HG03432 (cell line): ENCODE data around the gene OR5W2.
A peak's percentile ranks its signal among the peaks of the same experiment; 100 is the strongest.
"Not testable (repeated sequence)": the region's sequence is repeated elsewhere in the genome, so short reads cannot be mapped to it uniquely, and the experiment has no call there.

Experiments used
- ATAC-seq: cut with Tn5 transposase; IDR thresholded peaks from one replicate; pipeline ENCODE4 v1.9.1; 2021; ENCODE audit warnings: mild to moderate bottlenecking, moderate library complexity; ENCODE audit not compliant: unreplicated experiment

OR5W2 gene

DNA sequence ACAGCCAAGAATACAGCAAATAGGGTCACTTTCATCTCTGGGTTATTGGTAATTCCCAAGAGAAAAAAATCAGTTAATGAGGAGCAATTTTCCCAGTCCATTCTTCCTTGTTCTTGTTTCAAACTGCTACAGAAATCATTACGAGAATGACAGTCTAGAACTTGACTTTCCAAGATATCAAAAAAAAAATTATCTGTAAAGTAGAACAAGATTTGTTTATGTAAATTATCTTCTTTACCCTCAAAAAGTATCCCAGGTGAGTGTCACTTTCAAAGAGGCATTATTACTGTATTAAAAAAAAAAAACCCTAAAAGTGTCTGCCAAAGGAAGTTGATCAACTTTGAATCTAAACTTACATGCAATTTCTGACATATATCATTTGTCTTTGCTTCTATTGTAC is at the start of gene OR5W2:
Gene OR5W2 (minus strand): TSS at position 101 of the 400 bp plus-strand sequence. CDS start 0 bp downstream, at position 101.
- ATAC-seq, result no peak

DNA sequence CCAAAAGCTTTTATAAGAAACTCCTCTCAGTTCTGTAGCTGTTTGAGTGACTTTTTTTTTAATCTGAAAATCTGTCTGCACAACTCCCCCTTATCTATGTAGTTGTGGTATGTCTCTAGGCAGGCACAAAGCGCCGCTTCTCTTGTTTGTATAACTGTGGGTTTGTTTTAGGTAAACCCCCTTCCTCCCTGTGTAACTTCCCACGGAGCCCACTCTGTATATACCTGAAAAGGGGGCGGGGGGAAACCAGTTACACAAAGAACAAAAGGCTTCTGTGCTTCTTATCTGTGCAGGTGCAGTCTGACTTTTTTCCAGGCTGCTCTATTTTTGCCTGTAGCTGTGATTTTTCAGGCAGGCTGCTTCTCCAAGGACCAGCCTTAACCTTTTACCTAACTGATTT is 42.1 kb upstream of the OR5W2 start:
- ATAC-seq, result no peak

DNA sequence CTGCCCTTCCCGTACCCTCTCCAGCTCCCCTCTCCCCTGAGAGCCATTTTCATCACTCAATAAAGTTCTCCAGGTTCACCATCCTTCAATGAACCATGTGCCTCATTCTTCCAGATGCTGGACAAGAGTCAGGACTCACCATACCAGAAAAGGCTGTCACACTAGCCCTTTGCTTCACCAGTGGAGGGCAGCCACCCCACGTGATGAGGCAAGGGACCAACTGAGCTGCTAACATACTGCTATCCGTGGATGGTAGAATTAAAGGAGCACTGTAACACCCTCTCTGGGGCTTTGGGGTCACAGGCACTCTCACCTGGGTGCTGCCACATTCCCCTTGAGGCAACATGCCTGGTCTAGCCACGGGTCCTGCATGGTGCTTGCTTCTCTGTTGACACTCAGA is 34.9 kb upstream of the OR5W2 start:
- ATAC-seq, result no peak

DNA sequence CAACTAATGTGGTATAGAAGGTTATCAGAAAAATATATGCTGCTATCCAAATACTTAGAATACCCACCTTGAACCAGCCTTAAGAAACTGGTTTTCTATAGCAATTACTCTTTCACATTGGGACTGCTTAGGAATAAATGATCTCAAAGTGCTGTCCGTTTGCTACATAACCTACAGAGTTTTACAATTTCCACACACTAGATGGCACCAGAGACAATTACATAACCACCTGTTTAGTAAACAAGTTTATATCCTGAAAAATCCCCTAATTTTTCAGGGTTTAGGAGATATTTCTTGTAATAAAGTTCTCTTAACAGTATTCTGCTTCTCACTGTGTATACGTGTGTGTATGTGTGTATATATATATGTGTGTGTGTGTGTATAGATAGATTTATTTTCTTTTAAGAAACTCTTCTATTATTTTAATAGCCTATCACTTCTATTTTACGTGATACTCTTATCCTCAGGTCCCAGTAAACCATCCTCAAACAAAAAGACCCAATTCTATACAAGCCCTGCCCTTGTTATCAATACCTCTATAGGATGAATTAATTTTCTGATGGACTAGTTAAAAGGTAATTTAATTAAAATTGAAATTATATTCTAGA is 28.5 kb upstream of the OR5W2 start:
- ATAC-seq, result peak; percentile 67

DNA sequence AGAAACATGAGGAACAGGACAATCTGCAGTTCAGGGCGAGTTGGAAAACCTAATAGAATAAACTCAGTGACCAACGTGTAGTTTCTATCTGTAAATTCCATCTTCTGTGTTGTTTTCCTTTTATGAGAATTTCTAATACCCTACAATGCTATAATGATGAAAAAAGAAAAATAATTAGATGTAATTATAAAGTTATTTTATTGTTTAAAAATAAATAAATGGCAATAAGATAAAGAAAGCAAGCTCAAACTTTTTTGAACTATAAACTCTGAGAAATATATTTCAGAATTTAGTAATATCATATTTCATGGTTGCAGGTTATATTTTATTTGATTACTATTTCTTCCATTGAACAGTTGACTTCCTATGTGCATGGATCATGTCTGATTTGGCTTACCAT is 21.9 kb upstream of the OR5W2 start, which contains the start of gene OR5I1:
Gene OR5I1 (minus strand): TSS at position 101 of the 400 bp plus-strand sequence. CDS start 0 bp downstream, at position 101.
- ATAC-seq, result no peak

DNA sequence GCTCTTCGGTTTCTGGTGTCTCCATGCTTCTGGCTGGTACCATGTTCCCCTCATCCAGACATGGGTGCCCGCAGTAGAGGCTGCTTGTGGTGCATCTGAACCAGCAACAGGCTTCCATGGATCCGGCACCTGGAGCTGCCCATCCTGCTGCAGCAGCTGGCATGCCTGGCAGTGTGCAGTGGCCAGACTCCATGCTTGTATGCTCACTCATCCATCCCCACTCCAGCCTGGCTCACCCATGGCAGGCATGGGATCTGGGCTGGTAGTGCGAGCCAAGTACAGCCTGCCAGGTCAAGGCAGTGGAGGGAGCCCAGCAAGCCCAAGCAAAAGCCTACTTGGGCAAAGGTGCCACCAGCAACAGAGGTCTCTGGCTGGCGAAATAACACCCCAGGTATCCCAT is 6.2 kb upstream of the OR5W2 start:
- no peak for ATAC-seq

DNA sequence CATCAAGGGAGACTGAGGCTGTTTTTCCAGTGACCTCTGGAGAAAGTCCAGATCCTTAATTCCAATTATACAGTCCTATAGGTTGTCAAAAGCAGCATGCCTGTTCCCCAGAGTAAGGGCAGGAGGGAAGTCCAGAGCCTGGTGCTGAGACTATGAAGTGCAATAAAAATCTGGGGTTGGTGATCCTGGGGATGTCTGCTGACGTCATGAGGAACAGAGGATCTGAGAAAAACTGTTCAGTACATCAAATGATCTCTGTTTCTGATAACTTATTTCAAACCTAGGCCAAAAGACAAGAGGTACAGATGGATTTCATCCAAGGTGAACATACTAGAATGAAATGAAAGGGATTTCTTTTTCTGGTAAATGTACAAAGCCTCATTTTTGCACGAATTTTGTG is 12.1 kb downstream of the OR5W2 start:
- ATAC-seq, result no peak

DNA sequence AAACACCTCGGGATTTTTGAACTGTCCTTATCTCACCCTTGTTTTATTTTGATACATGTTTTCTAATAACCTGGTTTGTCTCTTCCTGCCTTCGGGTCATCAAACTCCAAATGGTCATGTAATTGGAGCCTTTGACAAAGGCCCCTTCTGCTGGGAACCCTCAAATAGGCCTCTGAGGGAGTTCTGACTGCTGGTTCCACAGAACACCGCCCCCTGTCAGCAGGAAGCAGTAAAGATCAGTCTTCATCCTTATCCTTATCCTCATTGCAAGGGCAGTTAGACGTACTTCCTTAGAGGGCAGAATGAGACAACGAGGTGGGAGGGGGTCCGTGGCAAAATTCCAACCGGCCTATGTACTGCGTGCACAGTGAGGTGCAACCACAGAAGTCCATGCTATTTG is 19.2 kb downstream of the OR5W2 start:
- no peak for ATAC-seq

DNA sequence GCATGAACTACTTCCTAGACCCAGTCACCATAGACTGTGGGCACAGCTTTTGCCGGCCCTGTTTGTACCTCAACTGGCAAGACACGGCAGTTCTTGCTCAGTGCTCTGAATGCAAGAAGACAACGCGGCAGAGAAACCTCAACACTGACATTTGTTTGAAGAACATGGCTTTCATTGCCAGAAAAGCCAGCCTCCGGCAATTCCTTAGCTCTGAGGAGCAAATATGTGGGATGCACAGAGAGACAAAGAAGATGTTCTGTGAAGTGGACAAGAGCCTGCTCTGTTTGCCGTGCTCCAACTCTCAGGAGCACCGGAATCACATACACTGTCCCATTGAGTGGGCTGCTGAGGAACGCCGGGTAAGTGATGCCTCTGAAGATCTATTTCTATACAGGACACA is 28.9 kb downstream of the OR5W2 start:
- ATAC-seq, result not testable (repeated sequence)

DNA sequence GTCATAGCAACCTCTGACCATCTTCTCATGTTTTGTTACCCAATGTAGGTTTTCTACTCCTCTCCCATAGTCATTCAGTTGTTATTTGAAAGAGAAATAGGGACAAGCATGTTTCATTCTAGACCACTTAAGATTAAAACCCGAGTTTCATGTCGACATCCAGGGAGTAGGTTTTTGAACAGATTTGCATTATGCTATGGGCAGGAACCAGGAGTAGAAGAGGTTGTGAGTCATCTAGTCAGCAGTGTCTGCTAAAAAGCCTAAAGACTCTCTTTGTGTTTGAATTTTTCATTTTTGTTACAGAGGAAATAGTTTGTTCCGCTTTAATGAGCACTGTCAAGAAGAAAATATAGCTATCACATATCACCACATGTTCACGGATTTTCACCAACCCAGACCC is 29.4 kb downstream of the OR5W2 start:
- ATAC-seq, result not testable (repeated sequence)

DNA sequence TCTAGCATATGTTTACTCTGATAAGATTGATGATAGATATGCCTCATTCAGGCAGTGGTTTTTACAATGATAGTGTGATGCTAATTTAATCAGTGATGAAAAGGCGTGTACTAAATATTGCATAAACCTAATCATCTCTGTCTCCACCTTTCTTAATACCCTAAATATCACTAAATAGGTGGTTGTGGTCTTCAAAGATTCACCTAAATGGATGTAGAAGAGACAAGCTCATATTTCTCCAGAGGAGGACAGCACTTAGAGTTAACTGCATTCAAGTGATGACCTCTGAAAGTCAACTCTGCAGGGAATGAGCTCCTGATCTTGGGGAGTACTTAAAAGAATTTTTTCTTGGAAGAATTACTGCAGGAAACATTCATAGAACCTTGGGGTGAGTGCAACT is 31.4 kb downstream of the OR5W2 start, which contains the start of gene TRIM51:
Gene TRIM51 (plus strand): TSS at position 301 of the 400 bp plus-strand sequence. CDS start 2,132 bp downstream, outside the sequence.
- ATAC-seq, result not testable (repeated sequence)

DNA sequence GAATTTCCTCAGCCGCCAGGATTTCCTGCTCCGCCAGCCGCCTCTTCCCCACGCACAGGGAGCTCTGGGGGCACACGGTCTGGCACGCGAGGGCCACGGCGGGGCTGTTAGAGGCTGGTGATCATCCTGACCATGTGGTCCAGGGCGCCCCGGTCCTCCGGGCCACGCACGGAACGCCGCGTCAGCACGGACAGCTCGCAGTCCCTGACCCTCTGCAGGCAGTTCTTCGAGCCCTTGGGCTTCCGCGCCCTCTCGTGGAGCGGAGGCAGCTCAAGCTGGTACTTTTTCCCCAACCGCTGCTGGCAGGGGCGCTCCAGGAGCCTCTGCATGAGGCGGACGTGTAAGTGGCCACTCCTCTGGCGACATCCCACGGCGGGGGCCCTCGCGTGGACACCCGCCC is 41.2 kb downstream of the OR5W2 start:
- not testable (repeated sequence) for ATAC-seq

DNA sequence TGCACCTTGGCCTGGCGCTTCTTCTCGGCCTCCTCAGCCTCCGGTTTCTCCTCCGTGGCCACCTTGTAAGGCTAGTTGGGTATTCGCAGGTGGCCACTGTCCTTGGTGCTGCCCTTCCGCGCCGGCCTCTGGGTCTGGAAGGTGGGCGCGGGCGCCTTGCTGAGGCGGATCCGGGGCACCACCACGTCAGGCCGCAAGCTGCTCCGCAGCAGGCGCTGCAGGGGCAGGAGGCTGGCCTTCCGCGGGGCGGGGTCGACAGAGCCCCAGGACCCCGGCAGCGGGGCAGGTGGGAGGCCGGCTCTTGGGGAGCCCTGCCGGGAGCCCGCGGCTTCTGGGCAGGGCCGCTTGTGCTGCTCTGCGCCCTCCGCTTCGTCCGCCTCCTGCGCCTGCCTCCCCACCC is 41.7 kb downstream of the OR5W2 start:
- ATAC-seq, result not testable (repeated sequence)

DNA sequence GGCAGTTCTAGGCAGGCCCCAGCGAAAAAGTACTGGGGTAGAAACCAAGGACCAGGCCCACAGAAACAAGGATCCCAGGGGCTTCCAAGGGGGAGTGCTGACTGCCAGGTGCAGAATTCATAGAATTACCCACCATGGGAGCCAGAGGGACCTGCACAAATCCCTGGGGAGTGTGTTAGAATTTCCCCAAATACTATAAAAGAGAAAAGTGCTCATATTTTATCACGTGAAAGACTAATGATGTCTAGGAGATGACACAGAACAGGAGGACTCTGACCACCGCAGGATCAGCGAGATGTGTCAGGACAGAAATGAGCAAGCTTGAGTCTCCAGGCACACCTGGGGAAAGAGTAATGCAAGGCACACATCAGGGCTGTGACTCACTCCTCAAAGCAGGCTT is 47.0 kb downstream of the OR5W2 start:
- ATAC-seq, result not testable (repeated sequence)
